Mesenteric fat pad (tissue), 1 donor: ENCODE results near the gene ZNF784. TPM values are rescaled to one million over a fixed set of nuclear protein-coding genes. Genes with fewer than 3 reads are reported as not detected.

Source experiments
- DNase-seq: peaks from one replicate; pipeline ENCODE4 v3.0.0-alpha.2; 2020; ENCODE audit warnings: low spot score
- total RNA-seq: library from RNA; stranded (reverse); fragmentation: NEBNext Ultra II Directional; extraction: Animal tissue kit (Norgen Biotek cat#: 25700); gene quantifications from one replicate; pipeline ENCODE4 v1.2.1, GENCODE V29; 2021
- donor health status: DM: yes; HTN: yes; CAD: no.

The ZNF784 gene
- total RNA-seq, 1 donor from 2014 or later: 4.5 TPM

DNA sequence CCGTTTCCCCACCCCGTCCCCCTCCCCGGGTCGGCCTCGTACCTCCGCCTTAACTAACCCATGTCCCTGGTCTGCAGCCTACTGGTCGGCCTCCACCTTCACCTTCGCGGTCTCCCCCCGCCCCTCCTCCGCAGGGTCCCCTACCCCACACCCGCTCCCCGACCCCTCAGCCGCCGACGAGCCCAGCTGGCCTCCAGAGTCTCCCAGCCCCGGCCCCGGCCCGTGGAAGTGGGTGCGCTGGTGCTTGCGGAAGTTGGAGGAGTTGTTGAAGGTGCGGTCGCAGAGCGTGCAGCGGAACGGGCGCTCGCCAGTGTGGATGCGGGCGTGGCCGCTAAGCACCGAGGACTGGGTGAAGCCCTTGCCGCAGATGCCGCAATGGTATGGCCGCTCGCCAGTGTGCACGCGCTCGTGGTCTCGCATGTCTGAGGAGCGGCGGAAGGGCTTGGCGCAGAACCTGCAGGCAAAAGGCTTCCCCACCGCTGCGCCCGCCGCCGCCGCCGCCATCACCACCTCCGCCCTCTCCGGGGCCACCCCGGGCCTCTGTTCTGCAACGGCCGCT, 2.6 kb downstream of the ZNF784 start:
- no peak for DNase-seq

DNA sequence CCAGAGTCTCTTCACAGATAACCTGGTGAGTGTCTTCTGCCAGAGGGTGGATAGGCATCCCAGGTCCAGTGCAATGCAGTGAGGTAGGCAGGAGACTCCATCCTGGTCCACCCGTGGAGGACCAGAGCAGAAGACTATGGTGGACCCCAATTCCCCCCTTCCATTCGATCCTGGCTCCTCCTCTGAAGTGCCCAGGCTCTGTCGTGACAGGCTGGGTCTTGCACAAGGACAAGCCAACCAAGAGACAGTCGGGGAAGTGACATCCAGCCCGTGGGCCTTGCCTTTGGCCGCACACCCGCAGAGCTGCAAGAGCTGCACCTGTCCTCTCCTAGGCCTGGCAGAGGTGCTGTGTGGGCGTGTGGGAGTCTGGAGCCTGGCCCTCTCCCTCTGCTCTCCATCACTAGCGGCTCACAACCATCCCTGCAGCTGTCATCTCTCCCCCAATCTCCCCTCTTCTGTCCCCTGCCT, 3.1 kb downstream of the ZNF784 start:
- no peak for DNase-seq

DNA sequence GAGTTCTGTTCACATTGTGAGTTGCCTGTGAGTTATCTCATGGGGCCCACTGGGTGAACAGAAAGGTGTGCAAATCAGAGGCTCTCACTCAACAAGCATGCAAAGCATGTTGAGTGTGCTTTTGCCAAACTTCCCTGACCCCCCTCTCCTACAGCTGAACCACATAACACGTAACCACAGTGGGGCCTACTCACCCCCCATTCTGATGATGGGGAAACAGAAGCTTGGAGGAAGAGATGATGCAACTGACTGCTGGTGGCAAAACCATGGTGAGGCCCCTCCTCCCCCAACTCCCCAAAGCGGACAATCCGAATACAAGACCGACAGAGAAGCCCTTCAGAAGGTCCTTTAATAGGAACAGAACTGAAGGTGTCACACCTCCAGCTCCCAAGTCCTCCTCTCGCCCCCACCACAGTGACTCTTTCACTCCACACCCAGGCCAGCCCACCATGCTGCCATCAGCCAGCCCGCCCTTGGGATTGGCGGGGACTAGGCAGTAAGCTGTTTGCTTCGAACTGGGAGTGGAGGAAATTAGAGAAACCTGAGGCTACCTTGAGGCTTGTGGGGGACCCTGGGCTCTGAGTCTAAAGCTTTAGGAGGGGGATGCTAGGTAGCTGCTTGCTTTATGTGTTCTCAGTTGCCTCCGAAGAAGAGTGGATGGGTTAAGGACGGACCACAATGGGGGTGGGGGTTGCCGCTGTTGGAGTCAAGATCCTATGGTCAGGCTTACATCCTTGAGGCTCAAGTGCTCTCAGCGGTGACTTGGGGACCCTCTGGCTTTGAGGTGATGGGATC, 3.8 kb downstream of the ZNF784 start:
- DNase-seq: no peak

DNA sequence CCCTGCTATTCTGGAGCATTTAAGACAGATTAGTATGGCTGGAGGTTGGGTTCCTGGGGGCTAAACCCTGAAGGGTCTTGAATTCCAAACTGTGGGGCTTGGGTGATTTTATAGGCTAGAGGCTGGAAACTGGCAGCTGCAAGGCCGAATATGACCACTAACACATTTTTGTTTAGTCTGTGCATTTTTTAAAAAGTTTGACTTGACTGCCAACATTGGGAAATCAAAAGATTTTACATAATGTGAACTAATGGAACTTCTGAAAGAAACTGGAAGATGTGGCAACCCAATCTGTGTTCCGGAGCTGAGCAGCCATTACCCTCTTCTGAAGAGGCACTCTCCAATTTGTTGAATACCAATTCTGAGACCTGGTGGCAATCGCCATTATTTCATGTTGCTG, 5.1 kb downstream of the ZNF784 start:
- DNase-seq: no peak

DNA sequence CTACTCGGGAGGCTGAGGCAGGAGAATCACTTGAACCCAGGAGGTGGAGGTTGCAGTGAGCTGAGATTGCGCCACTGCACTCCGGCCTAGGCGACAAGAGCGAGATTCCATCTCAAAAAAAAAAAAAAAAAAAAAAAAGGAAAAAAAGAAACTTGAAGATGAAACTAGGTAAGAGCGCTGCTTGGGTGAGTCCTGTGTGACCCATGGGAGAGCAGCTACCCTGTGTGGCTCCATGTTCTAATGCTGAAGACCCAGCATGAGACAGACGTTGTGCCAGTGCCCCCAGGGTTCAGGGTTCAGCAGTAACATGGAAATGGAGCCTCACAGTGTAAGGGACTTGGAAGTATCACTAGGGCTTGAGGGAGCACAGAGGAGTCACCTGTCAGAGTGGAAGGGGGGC, 5.9 kb downstream of the ZNF784 start:
- no peak for DNase-seq

DNA sequence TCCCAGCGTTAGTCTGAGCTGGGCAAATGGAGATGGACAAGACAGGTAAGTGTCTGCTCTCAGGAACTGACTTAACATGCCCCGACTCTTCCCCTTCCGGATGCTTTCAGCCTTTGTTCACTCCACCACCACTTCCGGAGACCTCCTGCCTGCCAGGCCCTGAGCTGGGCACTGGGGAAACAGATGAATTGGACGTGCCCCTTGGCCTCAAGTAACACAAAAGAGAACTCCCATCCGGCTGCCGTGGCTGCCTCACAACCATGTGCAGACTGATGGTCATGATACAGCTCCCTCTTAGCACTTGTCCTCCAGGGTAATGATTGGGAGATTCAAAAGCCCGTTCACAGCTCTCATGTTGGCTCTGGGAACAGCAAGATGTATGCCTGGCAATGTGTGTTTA, 6.9 kb downstream of the ZNF784 start:
- DNase-seq: no peak

DNA sequence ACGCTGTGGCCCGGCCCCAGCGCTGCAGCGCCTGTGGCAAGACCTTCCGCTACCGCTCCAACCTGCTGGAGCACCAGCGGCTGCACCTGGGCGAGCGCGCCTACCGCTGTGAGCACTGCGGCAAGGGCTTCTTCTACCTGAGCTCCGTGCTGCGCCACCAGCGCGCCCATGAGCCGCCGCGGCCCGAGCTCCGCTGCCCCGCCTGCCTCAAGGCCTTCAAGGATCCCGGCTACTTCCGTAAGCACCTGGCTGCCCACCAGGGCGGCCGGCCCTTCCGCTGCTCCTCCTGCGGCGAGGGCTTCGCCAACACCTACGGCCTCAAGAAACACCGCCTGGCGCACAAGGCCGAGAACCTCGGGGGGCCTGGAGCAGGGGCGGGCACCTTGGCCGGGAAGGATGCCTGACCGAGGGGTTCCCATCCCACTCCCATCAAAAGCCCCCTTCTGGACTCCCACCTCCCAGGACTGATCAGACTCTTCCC, 7.9 kb downstream of the ZNF784 start:
- DNase-seq: no peak

DNA sequence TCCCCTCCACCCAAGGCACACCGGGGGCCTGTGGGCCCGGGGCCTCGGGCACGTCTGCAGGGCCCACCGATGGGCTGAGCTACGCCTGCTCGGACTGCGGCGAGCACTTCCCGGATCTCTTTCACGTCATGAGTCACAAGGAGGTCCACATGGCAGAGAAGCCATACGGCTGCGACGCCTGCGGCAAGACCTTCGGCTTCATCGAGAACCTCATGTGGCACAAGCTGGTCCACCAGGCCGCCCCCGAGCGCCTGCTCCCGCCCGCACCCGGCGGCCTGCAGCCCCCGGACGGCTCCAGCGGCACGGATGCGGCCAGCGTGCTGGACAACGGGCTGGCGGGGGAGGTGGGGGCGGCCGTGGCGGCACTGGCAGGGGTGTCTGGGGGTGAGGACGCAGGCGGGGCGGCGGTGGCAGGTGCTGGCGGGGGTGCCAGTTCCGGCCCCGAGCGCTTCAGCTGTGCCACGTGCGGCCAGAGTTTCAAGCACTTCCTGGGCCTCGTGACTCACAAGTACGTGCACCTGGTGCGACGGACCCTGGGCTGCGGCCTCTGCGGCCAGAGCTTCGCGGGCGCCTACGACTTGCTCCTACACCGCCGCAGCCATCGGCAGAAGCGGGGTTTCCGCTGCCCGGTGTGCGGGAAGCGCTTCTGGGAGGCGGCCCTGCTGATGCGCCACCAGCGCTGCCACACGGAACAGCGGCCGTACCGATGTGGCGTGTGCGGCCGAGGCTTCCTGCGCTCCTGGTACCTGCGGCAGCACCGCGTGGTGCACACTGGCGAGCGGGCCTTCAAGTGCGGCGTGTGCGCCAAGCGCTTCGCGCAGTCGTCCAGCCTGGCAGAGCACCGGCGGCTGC, 8.6 kb downstream of the ZNF784 start:
- no peak for DNase-seq

DNA sequence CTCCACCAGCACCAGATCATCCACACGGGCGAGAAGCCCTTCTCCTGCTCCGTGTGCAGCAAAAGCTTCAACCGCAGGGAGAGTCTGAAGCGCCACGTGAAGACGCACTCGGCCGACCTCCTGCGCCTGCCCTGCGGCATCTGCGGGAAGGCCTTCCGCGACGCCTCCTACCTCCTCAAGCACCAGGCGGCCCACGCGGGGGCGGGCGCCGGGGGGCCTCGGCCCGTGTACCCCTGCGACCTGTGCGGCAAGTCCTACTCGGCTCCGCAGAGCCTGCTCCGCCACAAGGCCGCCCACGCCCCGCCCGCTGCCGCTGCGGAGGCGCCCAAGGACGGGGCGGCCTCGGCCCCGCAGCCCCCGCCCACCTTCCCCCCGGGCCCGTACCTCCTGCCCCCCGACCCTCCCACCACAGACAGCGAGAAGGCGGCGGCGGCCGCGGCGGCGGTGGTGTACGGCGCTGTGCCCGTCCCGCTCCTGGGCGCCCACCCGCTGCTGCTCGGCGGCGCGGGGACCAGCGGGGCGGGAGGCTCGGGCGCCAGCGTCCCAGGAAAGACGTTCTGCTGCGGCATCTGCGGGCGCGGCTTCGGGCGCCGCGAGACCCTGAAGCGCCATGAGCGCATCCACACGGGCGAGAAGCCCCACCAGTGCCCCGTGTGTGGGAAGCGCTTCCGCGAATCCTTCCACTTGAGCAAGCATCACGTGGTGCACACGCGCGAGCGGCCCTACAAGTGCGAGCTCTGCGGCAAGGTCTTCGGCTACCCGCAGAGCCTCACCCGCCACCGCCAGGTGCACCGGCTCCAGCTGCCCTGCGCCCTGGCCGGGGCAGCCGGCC, 9.4 kb downstream of the ZNF784 start:
- DNase-seq: no peak

DNA sequence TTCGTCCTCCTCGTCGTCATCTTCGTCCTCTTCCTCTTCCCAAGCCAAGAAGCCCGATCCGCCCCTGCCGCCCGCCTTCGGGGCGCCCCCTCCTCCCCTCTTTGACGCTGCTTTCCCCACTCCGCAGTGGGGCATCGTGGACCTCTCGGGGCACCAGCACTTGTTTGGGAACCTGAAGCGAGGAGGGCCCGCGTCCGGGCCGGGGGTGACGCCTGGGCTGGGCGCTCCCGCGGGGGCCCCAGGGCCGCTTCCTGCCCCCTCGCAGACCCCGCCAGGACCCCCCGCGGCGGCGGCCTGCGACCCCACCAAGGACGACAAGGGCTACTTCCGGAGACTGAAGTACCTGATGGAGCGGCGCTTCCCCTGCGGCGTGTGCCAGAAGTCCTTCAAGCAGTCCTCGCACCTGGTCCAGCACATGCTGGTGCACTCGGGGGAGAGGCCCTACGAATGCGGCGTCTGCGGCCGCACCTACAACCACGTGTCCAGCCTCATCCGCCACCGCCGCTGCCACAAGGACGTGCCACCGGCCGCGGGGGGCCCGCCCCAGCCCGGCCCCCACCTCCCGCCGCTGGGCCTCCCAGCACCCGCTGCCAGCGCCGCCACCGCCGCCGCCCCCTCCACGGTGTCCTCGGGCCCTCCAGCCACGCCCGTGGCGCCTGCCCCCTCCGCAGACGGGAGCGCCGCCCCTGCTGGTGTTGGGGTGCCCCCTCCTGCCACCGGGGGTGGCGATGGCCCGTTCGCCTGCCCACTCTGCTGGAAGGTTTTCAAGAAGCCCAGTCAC, 10.2 kb downstream of the ZNF784 start:
- DNase-seq: no peak

DNA sequence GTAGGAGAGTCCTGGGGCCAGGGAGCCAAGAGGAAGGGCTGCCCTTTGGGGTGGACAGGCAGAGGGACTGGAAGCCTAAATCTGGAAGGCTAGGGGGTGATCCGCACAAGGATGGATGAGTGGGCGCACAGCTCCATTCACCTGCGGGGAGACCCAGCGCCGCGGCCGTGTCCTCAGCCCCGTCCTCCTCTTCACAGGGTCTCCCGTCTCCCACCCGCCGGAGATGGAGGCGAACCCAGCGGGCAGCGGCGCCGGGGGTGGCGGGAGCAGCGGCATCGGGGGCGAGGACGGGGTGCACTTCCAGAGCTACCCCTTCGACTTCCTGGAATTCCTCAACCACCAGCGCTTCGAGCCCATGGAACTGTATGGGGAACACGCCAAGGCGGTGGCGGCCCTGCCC, 11.0 kb downstream of the ZNF784 start:
- DNase-seq: no peak

DNA sequence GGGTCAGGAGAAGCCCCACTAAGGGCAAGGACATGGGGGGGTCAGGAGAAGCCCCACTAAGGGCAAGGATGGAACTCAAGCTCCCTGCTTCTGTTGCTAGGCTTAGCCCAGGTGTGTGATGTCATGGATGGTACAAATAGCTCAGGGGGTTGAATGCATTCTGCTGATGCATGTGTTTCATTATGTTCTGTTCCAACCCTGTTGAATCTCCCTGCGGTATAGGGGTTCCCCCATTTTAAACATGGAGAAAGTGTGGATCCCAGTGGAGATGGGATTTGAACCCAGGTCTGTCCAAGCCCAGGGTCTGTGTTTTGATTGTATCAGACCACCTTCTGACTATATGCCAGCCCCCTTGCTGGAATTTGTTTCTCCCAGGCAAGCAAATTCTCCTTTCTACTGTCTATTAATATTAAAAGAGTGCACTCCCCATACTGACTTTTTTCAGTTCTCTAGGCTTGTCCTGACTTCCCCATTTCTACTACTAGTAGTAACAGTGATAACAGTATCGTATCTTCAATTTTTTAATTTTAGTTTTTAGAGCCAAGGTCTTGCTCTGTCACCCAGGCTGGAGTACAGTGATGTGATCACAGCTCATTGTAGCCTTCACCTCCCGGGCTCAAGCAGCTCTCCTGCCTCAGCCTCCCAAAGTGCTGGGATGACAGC, 12.3 kb downstream of the ZNF784 start:
- no peak for DNase-seq

DNA sequence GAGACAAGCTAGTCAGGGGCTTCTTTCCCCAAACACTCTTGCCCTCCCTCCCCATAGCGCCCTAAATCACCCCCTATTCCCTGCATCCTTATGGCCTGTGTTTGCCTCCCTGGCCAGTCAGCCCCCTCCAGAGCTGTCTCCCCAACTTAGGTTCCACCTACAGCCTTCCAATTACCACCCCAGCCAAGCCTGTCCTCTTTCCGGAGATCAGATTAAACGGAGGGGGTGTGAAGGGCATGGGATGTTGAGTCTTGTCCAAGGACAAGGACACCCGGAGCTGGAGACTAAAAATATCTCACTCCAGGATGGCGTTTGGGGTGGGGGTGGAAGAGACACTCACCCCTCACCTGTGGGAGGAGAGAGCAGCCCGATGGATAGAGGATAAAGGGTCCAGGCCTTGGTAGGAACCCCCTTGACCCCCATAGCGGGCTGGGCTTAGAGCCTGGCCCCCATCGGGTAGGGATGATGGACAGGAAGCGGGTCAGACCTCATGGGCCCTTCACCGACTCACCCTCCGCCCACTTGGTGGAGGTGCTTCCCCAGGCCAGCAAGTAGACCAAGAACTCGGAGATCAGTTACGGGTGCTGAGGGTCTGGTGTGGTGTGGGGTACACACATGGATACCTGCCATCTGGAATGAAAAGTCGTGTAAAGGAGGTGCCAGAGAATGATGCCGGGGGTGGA, 12.9 kb downstream of the ZNF784 start:
- DNase-seq: no peak

DNA sequence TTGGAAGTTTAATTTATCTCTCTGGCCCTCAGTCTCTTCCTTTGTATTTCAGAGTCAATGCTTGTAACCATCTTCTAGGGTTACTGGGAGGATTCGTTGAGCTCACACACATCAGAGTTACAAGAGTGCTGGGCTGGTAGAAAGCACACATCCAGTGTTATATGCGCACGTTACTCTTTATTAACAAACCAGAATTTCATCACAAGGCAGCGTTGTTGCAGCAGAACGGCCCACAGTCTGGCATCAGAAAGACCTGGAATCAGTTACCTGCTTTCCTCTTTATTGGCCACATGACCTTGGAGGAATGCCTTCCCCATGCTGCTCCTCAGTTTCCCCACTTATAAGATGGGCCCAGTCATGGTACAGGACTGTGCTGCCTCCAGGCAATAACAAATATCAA, 15.0 kb downstream of the ZNF784 start:
- DNase-seq: no peak

DNA sequence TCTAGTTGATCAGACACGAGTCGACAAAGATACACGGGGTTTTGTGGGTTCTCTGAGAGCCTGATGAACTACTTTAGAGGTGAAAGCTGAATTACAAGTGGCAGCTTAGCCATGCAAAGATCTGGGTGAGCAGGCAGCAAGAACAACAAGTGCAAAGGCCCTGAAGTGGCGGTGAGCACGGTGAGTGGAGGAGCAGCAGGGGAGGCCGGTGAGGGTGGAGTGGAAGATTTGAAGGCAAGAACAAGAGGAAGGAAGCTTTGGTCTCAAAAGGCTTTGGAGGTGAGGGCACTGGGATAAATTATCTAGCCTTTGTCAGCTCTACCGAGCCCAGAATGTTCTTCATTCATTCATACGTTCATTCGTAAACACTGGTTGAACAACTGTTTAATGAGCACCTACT, 17.5 kb downstream of the ZNF784 start:
- DNase-seq: no peak

DNA sequence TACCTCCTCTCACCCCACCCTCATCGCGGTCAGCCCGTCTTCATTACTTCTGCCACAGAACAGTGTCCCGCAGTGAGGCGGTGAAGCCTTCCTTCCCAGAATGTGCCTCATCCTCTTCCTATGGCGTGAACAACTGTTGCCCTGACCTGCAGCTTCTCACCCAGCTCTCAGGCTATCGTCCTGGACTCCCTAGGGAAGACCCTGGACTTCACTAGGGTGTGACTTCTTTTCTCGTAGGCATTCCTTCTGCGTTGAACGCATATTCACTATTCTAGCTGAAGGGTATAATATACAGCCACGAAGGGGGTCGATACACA, 17.9 kb downstream of the ZNF784 start:
- no peak for DNase-seq

DNA sequence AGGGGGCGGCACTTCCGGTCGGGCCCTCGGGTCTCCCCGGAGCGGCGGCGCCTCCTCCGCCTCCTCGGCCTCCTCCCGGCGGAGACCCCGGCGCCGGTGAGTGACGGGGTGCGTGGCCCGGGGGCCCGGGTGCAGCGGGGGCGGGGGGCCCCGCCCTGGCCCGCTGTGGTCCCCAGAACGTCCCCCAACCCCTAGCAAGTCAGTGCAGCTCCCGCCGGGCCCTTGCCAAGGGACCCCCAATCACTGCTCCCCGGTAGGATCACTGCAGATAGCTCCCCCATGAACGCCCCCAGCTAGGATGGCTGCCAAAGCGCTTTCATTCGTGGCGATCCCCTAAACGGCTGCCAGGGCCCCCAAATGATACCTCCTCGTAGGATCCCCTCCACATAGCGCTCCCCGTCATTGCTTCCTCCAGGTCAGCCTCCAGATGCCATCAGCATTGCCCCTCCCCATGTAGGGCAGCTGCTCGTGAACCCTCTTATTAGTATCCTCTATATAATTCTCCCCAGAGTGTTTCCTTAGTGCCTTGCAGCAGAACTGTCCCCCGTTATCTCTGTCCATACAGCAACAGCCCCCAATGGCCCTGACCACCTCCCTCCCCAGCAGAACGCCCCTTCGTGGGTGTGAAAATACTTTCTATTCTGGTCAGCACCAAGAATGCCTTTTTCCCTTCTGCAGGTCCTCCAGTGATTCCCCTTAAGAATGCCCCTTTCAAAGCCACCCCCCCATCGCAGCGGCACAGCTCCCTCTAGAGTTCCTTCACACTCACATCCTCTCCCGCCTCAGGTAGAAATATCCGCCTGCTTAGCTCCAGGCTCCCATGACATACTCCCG, 18.5 kb downstream of the ZNF784 start, which contains the start of gene ZNF865:
Gene ZNF865 (plus strand): TSS at position 11 of the 834 bp plus-strand sequence. CDS start 7,972 bp downstream, outside the sequence.
- no peak for DNase-seq

DNA sequence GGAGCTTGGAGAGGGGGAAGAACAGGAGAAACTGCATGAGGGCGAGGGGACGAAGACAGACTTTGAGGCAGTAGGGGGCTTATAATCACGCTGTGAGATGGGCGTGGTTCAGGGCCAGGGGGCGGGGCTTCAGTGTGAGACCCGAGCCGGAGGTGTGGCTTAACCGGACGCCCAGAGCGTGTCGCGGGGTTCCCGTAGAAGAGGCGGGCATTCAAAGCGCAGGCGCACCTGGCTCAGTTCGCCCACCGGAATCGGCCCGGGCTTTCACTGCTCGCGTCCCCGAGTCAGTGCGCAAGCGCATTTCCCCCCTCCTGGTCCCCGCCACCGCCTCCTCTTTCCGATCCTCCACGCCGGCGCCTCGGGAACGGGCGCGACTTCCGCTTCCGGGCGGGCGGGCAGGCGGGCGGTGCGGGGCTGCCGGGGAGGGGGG, 19.1 kb downstream of the ZNF784 start:
- DNase-seq: peak; percentile 100
